ENCODE measurements around the gene TSPEAR.

DNA sequence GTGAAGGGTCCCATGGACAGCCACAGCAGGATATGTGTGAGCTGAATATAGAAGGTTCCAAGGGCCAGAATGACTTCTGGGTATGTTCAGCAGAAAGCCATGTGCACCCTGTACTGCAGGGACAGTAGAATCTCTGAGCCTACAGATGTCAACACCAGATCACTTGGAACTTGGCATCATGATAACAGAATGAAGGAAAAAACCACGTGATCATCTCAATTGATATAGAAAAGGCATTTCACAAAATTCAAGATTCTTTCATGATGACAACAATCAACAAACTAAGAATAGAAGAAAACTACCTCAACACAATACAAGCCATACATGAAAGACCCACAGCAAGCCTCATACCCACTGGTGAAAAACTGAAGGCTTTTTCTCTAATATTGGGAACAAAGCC, 43.8 kb downstream of the TSPEAR start:
- TF ChIP-seq POLR2A (IDR thresholded peaks at IDR 0.05; ENCODE audit: extremely low read depth, insufficient read length) (no peak), MYC (IDR thresholded peaks at IDR 0.05; ENCODE audit: low read depth, low read length) (no peak)
- TF ChIP-seq, protein P1, sequence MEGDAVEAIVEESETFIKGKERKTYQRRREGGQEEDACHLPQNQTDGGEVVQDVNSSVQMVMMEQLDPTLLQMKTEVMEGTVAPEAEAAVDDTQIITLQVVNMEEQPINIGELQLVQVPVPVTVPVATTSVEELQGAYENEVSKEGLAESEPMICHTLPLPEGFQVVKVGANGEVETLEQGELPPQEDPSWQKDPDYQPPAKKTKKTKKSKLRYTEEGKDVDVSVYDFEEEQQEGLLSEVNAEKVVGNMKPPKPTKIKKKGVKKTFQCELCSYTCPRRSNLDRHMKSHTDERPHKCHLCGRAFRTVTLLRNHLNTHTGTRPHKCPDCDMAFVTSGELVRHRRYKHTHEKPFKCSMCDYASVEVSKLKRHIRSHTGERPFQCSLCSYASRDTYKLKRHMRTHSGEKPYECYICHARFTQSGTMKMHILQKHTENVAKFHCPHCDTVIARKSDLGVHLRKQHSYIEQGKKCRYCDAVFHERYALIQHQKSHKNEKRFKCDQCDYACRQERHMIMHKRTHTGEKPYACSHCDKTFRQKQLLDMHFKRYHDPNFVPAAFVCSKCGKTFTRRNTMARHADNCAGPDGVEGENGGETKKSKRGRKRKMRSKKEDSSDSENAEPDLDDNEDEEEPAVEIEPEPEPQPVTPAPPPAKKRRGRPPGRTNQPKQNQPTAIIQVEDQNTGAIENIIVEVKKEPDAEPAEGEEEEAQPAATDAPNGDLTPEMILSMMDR (IDR thresholded peaks at IDR 0.05; ENCODE audit: low read depth, low read length), result no peak
- TF ChIP-seq, protein P2, sequence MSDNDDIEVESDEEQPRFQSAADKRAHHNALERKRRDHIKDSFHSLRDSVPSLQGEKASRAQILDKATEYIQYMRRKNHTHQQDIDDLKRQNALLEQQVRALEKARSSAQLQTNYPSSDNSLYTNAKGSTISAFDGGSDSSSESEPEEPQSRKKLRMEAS (IDR thresholded peaks at IDR 0.05; ENCODE audit: low read depth, low read length), result no peak

Data from NB4 (cell line).